ENCODE data around the gene CD2.

- TF ChIP-seq POLR2A (IDR thresholded peaks at IDR 0.05; ENCODE audit: low read depth, low read length) (no peak), POLR2AphosphoS5 (IDR thresholded peaks at IDR 0.05; ENCODE audit: low read depth, low read length) (no peak), TAF1 (IDR thresholded peaks at IDR 0.05; ENCODE audit: borderline replicate concordance, low read depth, low read length) (no peak)
Measured at GRCh38 chr1:116740296-116740695, 13.9 kb upstream of the CD2 start.
